GM21576 (cell line): ENCODE measurements around the gene KIAA0513.
"Not testable (repeated sequence)": the region's sequence is repeated elsewhere in the genome, so short reads cannot be mapped to it uniquely, and the experiment has no call there.

Experiments used
- ATAC-seq: cut with Tn5 transposase; IDR thresholded peaks from one replicate; pipeline ENCODE4 v1.9.1; 2021; ENCODE audit warnings: mild to moderate bottlenecking, moderate library complexity; ENCODE audit not compliant: unreplicated experiment

The KIAA0513 gene

DNA sequence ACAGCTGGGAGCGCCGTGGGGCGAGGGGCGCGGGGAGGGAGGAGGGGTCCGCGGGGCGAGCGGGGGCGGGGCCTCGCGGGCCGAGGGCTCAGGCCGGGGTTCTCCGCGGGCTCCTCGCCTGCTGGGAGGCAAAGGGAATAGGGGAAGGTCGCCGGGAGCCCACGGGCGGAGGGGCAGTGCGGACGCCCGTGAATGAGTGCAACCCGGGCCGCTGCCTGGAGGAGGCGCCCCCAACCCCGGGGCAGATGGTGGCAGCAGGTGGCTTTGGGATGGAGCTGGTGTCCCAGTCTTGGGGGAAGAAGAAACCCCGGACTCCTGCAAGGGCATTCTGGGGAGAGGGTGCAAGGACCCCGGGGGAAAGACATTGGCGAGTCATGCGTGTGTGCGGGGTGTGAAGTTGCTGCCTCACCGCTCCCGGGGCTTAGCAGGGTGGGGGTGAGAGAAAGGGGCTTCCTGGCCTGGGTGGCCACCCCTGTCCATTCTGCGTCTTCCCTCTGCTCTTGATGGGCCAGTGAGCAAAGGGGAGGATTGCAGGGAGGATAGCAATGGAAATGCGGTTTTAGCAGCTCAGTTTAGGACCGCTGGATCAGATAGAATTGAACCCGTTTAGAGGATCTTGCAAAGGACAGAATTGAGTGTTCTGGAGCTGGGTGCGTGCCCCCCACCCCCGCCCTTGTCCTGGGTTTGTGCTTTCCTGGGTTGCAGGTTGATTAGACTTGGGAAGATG is 526 bp downstream of the KIAA0513 start:
- ATAC-seq: peak; percentile 7

GRCh38 chr16:85028685-85029407 is 1.3 kb downstream of the KIAA0513 start:
- no peak for ATAC-seq

- ATAC-seq: no peak
These were observed 1.8 kb downstream of the KIAA0513 start for GRCh38 chr16:85029408-85029784.

DNA sequence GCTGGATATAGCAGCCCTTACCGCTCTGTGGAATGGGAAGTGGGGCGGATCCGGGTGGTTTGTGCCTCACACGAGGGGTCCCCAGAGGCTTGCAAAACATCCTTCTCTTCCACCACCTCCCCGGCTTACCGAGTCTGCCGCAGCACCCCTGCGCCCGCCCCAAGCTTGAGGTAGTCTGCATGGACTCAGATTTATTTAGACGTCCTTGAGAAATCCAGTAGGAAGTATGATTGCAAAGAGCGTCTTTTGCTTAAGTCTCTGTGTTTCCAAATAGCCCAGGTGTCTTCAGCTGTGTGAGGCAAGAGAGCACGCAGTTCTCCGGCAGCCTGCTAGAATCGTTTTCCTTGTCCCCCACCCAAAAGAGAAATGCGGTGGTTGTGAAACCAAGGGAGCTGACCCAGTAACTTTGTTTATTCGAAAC is 2.4 kb downstream of the KIAA0513 start:
- no peak for ATAC-seq

DNA sequence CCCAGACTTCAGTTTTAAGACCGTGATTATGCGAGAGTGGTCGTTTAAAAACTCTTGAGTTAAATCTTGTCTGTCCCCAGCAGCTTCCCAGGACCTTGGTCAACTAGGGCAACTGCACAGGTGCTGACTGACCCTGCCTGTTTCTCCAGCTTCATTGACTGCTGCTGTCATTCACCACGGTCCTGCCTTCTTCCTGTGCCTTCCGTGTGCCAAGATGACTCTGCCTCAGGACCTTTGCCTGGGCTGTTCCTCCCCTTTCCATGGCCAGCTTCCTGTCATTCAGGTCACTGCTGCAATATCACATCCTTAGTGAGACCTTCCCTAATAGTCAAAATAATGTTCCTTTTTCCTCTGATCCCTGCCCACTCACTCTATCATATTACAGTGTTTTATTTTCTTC is 3.9 kb downstream of the KIAA0513 start:
- ATAC-seq: no peak

DNA sequence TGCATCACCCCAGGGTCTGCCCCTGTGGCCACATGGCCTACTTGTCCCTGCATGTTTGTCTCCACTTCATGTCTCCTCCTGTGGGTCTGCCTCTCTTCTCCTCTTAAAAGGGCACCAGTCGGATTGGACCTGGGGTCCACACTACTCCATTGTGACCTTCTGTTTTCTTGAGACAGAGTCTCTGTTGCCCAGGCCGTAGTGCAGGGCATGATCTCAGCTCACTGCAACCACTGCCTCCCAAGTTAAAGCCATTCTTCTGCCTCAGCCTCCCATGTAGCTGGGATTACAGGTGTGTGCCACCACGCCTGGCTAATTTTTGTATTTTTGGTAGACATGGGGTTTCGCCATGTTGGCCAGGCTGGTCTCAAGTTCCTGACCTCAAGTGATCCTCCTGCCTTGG is 4.6 kb downstream of the KIAA0513 start:
- ATAC-seq: not testable (repeated sequence)

GRCh38 chr16:85033171-85033570 is 5.6 kb downstream of the KIAA0513 start:
- ATAC-seq: no peak

DNA sequence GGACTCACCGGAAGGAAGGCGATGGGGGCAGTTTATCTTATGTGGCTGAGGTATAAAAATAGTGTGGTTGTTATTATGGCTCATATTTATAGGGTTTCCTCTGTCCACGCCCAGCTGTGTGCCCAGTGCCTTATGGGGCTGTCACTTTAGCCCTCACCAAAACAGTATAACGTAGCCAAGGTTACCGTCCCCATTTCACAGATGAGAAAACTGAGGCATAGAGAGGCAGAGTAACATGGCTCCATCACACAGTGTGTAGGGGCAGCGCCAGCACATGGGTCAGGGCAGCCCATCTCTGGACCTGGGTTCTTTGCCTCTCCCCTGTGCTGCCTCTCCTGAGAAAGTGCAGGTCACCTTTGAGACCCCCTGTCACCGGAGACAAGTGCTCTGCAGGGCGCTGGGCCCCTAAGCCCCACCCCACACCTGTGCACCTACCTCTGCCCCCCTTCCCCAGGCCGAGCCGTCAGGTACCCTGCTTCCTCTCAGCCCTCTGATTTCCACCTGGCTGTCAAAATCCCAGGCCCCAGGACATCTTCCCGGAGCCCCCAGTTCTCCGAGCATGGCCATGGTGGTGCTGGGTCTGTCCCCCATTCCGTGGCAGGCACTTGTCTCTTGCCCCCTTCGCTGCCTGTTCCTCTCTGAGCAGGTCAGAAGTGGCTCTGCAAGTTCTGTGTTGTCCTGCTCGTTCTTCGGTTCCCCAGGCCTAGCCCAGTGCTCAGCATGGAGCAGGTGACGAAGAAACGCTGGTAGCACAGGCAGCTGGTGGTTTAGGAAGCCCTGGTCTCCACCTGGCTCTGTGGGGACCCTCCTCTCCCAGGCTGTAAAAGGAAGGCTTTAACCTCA is 7.2 kb downstream of the KIAA0513 start:
- no peak for ATAC-seq

GRCh38 chr16:85036236-85037049 is 8.8 kb downstream of the KIAA0513 start:
- no peak for ATAC-seq

DNA sequence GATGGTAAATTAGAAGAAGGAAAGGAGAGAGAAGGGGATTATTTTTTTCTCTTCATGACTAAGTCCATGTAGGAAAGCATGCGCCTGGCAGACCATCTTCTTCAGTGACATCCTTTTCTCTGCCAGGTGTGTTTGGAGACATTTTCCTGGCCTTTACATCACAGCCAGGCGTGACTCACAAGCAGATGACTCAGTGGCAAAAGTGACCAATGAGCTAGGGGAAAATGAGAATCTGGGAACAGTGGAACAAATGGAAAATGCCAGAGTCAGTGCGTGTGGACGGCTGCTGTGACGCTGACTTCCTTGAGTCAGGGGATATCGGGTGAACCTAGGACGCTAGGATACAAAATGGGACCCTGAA is 9.4 kb downstream of the KIAA0513 start:
- ATAC-seq: no peak

- no peak for ATAC-seq
These were observed 10.1 kb downstream of the KIAA0513 start for GRCh38 chr16:85037721-85038120.

DNA sequence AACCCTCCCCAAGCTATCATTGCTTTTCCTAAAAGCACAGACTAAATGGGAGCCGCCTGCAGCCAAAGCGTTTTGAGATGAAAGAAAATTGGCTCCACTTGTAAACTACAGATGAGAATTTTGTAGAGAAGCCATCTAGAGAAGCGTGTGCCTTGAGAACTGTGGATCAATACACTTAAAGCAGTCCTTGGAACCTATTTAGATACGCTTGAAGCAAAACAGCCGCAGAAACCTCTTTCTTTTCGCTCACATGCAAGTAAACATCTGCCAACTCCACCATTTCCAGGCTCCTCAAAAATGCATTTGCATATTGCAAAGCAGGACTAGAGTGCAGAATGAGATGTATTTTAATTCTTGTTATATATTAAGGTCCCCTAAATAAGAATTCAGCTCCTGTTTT is 13.1 kb downstream of the KIAA0513 start:
- no peak for ATAC-seq

DNA sequence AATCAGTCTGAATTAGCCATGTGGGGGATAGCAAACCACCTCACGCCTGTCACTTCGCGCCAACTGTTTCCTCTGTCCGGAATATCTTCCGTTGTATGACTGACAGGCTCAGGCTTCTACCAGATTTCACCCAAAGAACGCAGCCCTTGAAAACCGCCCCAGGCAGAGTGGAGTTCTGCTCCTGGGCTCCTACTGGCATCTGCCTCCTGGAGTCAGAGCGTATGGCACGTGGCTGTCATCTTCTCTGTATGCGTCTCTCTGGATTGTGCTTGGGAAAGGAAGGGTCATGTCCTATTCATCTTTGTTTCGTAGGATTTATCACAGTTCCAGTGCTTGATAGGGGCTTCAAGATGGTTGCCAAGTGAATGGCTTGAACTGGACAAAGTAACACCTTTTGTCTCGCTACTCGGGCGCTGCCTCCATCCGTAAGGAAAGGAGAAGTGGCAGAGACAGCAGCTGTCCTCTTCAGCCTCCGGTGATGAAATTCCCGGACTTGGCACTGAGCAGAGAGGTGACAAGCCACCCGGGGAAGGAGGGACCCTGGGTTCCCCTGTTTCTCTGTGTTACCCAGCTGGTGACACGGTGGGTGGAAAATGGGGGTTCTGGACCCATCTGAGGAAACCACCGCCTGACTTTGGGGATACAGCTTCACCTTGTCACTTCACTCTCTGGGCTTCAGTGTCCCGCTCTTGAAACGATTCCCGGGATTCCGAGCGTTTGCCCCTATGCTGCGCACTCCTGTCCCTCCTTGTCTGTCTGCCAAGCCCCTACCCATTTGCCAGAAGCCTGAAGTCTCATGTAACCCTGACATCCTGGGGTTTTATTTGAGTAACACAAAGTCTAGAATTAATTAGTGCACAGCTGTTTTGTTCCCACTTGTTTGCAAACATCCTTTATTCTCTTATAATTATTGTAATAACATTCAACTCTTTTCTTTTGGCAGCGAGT is 13.9 kb downstream of the KIAA0513 start:
- ATAC-seq: no peak

GRCh38 chr16:85042167-85042526 is 14.6 kb downstream of the KIAA0513 start:
- no peak for ATAC-seq

GRCh38 chr16:85042606-85043005 is 15.0 kb downstream of the KIAA0513 start:
- ATAC-seq: no peak

GRCh38 chr16:85045077-85045476 is 17.5 kb downstream of the KIAA0513 start:
- no peak for ATAC-seq

DNA sequence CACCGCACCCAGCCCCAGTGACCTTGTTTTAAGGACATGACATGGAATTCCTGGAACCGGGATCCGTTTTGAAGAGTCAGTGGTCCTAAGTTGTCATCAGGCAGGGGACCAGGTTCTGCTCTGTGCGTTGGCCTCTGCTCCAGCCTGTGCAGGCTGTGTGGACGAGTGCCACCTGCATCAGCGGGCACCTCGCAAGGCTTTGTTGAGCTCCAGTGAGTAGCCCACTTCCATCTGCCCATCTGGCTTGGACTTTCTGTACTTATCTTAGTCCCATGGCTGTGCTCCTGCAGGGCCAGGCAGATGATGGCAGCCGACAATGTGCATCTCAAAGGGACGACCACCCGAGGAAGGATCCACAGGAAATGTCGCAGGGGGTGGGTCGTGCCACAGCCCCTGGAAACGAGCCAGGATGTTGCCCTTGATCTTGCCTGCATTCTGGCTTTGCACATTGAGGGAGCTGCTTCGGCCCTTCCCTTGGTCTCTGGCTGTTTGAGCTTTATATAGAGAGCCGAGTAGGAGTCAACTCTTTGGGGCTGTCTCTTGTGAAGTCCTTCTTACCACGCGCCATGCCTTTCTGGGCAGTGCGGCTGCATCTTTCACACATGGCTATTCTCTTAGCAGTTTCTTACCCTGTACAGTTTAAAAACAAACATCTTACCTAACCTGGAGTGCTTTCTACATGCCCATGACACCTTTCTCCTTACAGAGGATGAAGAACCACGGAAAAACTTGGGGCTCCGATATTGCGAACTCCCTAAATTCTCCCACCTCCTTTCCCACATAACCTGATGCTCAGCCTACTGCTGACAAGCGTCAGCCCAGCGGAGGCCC is 18.3 kb downstream of the KIAA0513 start:
- no peak for ATAC-seq

- ATAC-seq: no peak
These were observed 18.9 kb downstream of the KIAA0513 start for GRCh38 chr16:85046472-85046916.
